B cell (primary cell): Measurements from ENCODE around the gene DIMT1. TPM values are rescaled to one million over a fixed set of nuclear protein-coding genes. Genes with fewer than 3 reads are reported as not detected.

ENCODE experiments used
- ATAC-seq: fragments of 200-7000 bp; cut with Tn5 transposase; one replicate; pipeline ENCODE4 v1.10.0; 2021; ENCODE audit warnings: low read depth, mild to moderate bottlenecking, moderate number of reproducible peaks, moderate library complexity
- CTCF ChIA-PET: fragments of 350-600 bp; sonication (Branson Sonifier 250); formaldehyde crosslinking; loops from one replicate; lab custom pipeline; 2021; ENCODE audit warnings: antibody characterized with exemption, inconsistent platforms; lab: Charles Lee
- POLR2A ChIA-PET: fragments of 350-600 bp; sonication (Branson Sonifier 250); formaldehyde crosslinking; loops from one replicate; lab custom pipeline; 2021; ENCODE audit warnings: antibody characterized with exemption; lab: Charles Lee
- DNase-seq: peaks from one replicate; pipeline ENCODE4 v3.0.0; 2013
- H2AFZ ChIP-seq: 2 replicates; pipeline ENCODE4 v1.6.1; 2012; ENCODE audit warnings: mild to moderate bottlenecking, low read depth, low read length; ENCODE audit not compliant: insufficient read depth, poor library complexity, severe bottlenecking
- H3K27ac ChIP-seq, 2 donors: 1 replicate in 1 of 2; 2 replicates in 1 of 2; pipeline ENCODE4 v1.5.1; 2012 to 2013; ENCODE audit warnings: low read length in 2 of 2, mild to moderate bottlenecking in 2 of 2, moderate library complexity in 1 of 2
- H3K27me3 ChIP-seq, 4 experiments: fragments of 200-600 bp in 1 of 4; sonication (generic) in 1 of 4; replicated peaks in 1 of 4; 1 replicate in 2 of 4; 2 replicates in 2 of 4; pipeline versions ENCODE4 v1.6.1 to v1.7.0; 2013 to 2016; ENCODE audit warnings: low read length in 3 of 4, mild to moderate bottlenecking in 2 of 4, mixed read lengths in 1 of 4, moderate library complexity in 1 of 4; ENCODE audit not compliant: insufficient read depth in 4 of 4, control insufficient read depth in 3 of 4; ENCODE audit errors: control extremely low read depth in 1 of 4
- H3K36me3 ChIP-seq, 2 experiments: replicated peaks in 1 of 2; 1 replicate in 1 of 2; 2 replicates in 1 of 2; pipeline versions ENCODE4 v1.6.1 to v1.7.1; 2013; ENCODE audit warnings: low read length in 1 of 2; ENCODE audit not compliant: insufficient read depth in 2 of 2, control insufficient read depth in 1 of 2; ENCODE audit errors: control extremely low read depth in 1 of 2, extremely low read depth in 1 of 2
- H3K4me1 ChIP-seq, 2 donors: fragments of 200-600 bp in 1 of 2; sonication (generic) in 1 of 2; 1 replicate in 1 of 2; 2 replicates in 1 of 2; pipeline versions ENCODE4 v1.5.1 to v1.6.1; 2013 to 2017; ENCODE audit warnings: low read length in 2 of 2; ENCODE audit not compliant: control insufficient read depth in 2 of 2, insufficient read depth in 2 of 2
- H3K4me2 ChIP-seq: replicated peaks from 2 replicates; pipeline ENCODE3; 2012; ENCODE audit warnings: mild to moderate bottlenecking, low read depth, low read length; ENCODE audit not compliant: poor library complexity, severe bottlenecking
- H3K4me3 ChIP-seq, 5 experiments: fragments of 200-600 bp in 1 of 5; sonication (generic) in 1 of 5; 1 replicate in 3 of 5; 2 replicates in 2 of 5; pipeline versions ENCODE4 v1.5.1 to v1.7.0; 2011 to 2016; ENCODE audit warnings: low read length in 4 of 5, mild to moderate bottlenecking in 4 of 5, low read depth in 2 of 5, control low read depth in 1 of 5, moderate library complexity in 1 of 5; ENCODE audit not compliant: insufficient read depth in 1 of 5; ENCODE audit errors: control extremely low read depth in 1 of 5, extremely low read depth in 1 of 5
- H3K79me2 ChIP-seq: fragments of 200-600 bp; sonication (generic); one replicate; pipeline ENCODE4 v1.6.0; 2016; ENCODE audit warnings: low read length; ENCODE audit not compliant: control insufficient read depth, insufficient read depth
- H3K9ac ChIP-seq: fragments of 200-600 bp; sonication (generic); 2 replicates; pipeline ENCODE4 v1.6.1; 2017; ENCODE audit warnings: mild to moderate bottlenecking, low read length, moderate library complexity
- H3K9me3 ChIP-seq, 3 donors: one replicate each; pipeline versions ENCODE4 v1.6.1 to v1.7.1; 2013; ENCODE audit warnings: low read length in 2 of 3; ENCODE audit not compliant: control insufficient read depth in 2 of 3, insufficient read depth in 1 of 3; ENCODE audit errors: control extremely low read depth in 1 of 3
- H4K20me1 ChIP-seq: 2 replicates; pipeline ENCODE4 v1.6.0; 2012; ENCODE audit warnings: mild to moderate bottlenecking, low read length; ENCODE audit not compliant: insufficient read depth, control insufficient read depth, poor library complexity, severe bottlenecking
- H3K27ac Mint-ChIP-seq: one replicate; pipeline ENCODE4 v1.8.0; 2021; ENCODE audit warnings: mixed read lengths
- H3K27me3 Mint-ChIP-seq: one replicate; pipeline ENCODE4 v1.8.0; 2021; ENCODE audit warnings: mixed read lengths
- H3K4me1 Mint-ChIP-seq: one replicate; pipeline ENCODE4 v1.8.0; 2021; ENCODE audit warnings: mixed read lengths
- H3K4me3 Mint-ChIP-seq: one replicate; pipeline ENCODE4 v1.8.0; 2021; ENCODE audit warnings: mixed read lengths
- H3K9me3 Mint-ChIP-seq: one replicate; pipeline ENCODE4 v1.8.0; 2022; ENCODE audit warnings: mixed read lengths; ENCODE audit not compliant: insufficient read depth
- CTCF ChIP-seq: fragments of 200-600 bp; IDR thresholded peaks from one replicate; pipeline ENCODE4 v1.8.0; 2022; ENCODE audit warnings: antibody characterized with exemption, mild to moderate bottlenecking
- EZH2 ChIP-seq: IDR thresholded peaks from 2 replicates; pipeline ENCODE4 v1.6.1; 2012; ENCODE audit warnings: borderline replicate concordance, low read depth, mild to moderate bottlenecking, moderate library complexity, low read length; ENCODE audit not compliant: insufficient read depth, poor library complexity, severe bottlenecking
- WGBS: methylation state at CpG from one replicate; pipeline ENCODE4 v1.1.5; 2013; ENCODE audit warnings: missing lambda C conversion rate; ENCODE audit not compliant: insufficient coverage; 5-methylcytosine and 5-hydroxymethylcytosine counted together
- intact Hi-C: fragments of 100-400 bp; cut with micrococcal nuclease; formaldehyde crosslinking; loops from one replicate; pipeline ENCODE4 v1.10.0; 2022
- polyA plus RNA-seq: library from polyadenylated mRNA; depleted of rRNA; stranded (reverse); fragments of >200 nt; gene quantifications from 2 replicates; pipeline ENCODE4 v1.2.3, GENCODE V29; 2012
- total RNA-seq, 2 donors: library from RNA; stranded (reverse); fragments of 120-200 nt in 1 of 2; gene quantifications; 1 replicate in 1 of 2; 2 replicates in 1 of 2; pipeline versions ENCODE4 v1.2.3 to v1.2.4, GENCODE V29; 2013 to 2022

Gene DIMT1
- total and polyA plus RNA-seq, 2 donors (not counting 1 experiment from before 2014, with no cell fraction given) = 16.0 to 20.7 TPM

GRCh38 chr5:62385816-62386400, 17.8 kb downstream of the DIMT1 start:
- Mint-ChIP-seq H3K27me3 (no peaks in the 10 kb centered on the region), H3K4me1 (no peaks in the 10 kb centered on the region), H3K9me3 (no peaks in the 10 kb centered on the region), H3K27ac (no peak overlapping the region), H3K4me3 (no peak overlapping the region)
- no peak overlapping the region for H3K9ac ChIP-seq
- POLR2A ChIA-PET = no interaction called here
- WGBS = 86% methylated on average over 1 of the region's 2 CpGs
- TF ChIP-seq EZH2 (no peak), CTCF (no peak)
- H3K9me3 ChIP-seq = no peaks in the 10 kb centered on the region
- ATAC-seq (no peak), DNase-seq (no peak)
- H3K4me3 ChIP-seq = no peak overlapping the region
- H3K27ac ChIP-seq = no peak overlapping the region
- intact Hi-C loops = no loop called here
- H2AFZ ChIP-seq = no peak overlapping the region
- H3K36me3 ChIP-seq = peaks cover 16 to 56% of the 10 kb centered on the region in 2 experiments
- CTCF ChIA-PET = interaction anchor here (1.9 kb wide), 1 partner anchor 10 kb away, joined by 5 read pairs; no protein-coding TSS in a partner anchor
- no peak overlapping the region for H3K4me2 ChIP-seq
- no peaks in the 10 kb centered on the region for H3K79me2 ChIP-seq
- H3K4me1 ChIP-seq = no peaks in the 10 kb centered on the region
- no peaks in the 10 kb centered on the region for H4K20me1 ChIP-seq
- no peaks in the 10 kb centered on the region for H3K27me3 ChIP-seq

GRCh38 chr5:62385131-62385530, 18.6 kb downstream of the DIMT1 start:
- WGBS = no CpG with 5 or more reads among the region's 4 CpGs
- H3K9ac ChIP-seq = no peak overlapping the region
- Mint-ChIP-seq H3K27ac (no peak overlapping the region), H3K9me3 (no peaks in the 10 kb centered on the region), H3K27me3 (no peaks in the 10 kb centered on the region), H3K4me1 (no peaks in the 10 kb centered on the region), H3K4me3 (no peak overlapping the region)
- no peak for TF ChIP-seq CTCF
- TF ChIP-seq EZH2 = no peak
- H3K36me3 ChIP-seq = peaks cover 19 to 58% of the 10 kb centered on the region in 2 experiments
- DNase-seq = no peak
- intact Hi-C loops = no loop called here
- POLR2A ChIA-PET = no interaction called here
- H3K4me2 ChIP-seq = no peak overlapping the region
- H3K4me1 ChIP-seq = no peaks in the 10 kb centered on the region
- no peak for ATAC-seq
- H3K79me2 ChIP-seq = no peaks in the 10 kb centered on the region
- no peak overlapping the region for H3K27ac ChIP-seq
- H3K4me3 ChIP-seq = no peak overlapping the region
- H3K27me3 ChIP-seq = no peaks in the 10 kb centered on the region
- no peaks in the 10 kb centered on the region for H4K20me1 ChIP-seq
- no peak overlapping the region for H2AFZ ChIP-seq
- no peaks in the 10 kb centered on the region for H3K9me3 ChIP-seq
- CTCF ChIA-PET = no interaction called here
